Measurements from ENCODE around the gene TSPAN10. TPM values are rescaled to one million over a fixed set of nuclear protein-coding genes. Genes with fewer than 3 reads are reported as not detected.

TSPAN10 gene
- total RNA-seq, 3 donors from 2014 or later, result 0.27 to 0.47 (median 0.41) TPM

- intact Hi-C loops (cut with DNase I, micrococcal nuclease), result no loop called here
- Histone ChIP-seq H3K36me3 (ENCODE audit: low read depth) (peaks cover 37% of the 10 kb centered on the region), H3K4me1 (ENCODE audit: low read depth) (peaks cover under 1% of the 10 kb centered on the region), H3K9me3 (no peaks in the 10 kb centered on the region), H3K4me3 (no peak overlapping the region)
- no peak for ATAC-seq
- TF ChIP-seq CTCF (IDR thresholded peaks at IDR 0.05), result no peak
- DNase-seq, result no peak
Measured at GRCh38 chr17:81690549-81690948, 53.6 kb downstream of the TSPAN10 start.

DNA sequence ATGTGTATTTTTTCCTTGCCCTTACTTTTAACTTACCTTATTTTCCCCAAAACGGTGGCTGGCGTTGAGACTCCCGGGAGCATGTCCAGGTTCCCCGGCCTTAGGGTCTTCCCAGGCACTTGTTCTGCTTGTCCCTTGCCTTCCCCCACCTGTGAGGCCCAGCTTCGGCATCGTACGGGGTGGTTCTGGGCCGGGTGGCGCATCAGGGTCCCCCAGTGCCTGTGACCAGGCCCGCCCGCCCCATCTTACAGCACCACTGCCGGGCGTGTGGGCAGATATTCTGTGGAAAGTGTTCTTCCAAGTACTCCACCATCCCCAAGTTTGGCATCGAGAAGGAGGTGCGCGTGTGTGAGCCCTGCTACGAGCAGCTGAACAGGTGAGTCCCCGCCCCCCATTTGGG is 54.2 kb downstream of the TSPAN10 start:
- no peak for ATAC-seq
- no peak for TF ChIP-seq CTCF (IDR thresholded peaks at IDR 0.05)
- intact Hi-C loops (cut with DNase I, micrococcal nuclease), result no loop called here
- Histone ChIP-seq H3K36me3 (ENCODE audit: low read depth) (peaks cover 38% of the 10 kb centered on the region), H3K4me1 (ENCODE audit: low read depth) (no peaks in the 10 kb centered on the region), H3K4me3 (no peak overlapping the region), H3K9me3 (no peaks in the 10 kb centered on the region)
- no peak for DNase-seq

GRCh38 chr17:81691608-81692007 is 54.6 kb downstream of the TSPAN10 start:
- no peaks in the 10 kb centered on the region for H3K9me3 ChIP-seq
- intact Hi-C loops (cut with DNase I, micrococcal nuclease), result no loop called here
- H3K36me3 ChIP-seq (ENCODE audit: low read depth), result peaks cover 39% of the 10 kb centered on the region
- DNase-seq, result no peak
- ATAC-seq, result no peak
- TF ChIP-seq CTCF (IDR thresholded peaks at IDR 0.05), result no peak
- no peak overlapping the region for H3K4me3 ChIP-seq
- H3K4me1 ChIP-seq (ENCODE audit: low read depth), result no peaks in the 10 kb centered on the region

DNA sequence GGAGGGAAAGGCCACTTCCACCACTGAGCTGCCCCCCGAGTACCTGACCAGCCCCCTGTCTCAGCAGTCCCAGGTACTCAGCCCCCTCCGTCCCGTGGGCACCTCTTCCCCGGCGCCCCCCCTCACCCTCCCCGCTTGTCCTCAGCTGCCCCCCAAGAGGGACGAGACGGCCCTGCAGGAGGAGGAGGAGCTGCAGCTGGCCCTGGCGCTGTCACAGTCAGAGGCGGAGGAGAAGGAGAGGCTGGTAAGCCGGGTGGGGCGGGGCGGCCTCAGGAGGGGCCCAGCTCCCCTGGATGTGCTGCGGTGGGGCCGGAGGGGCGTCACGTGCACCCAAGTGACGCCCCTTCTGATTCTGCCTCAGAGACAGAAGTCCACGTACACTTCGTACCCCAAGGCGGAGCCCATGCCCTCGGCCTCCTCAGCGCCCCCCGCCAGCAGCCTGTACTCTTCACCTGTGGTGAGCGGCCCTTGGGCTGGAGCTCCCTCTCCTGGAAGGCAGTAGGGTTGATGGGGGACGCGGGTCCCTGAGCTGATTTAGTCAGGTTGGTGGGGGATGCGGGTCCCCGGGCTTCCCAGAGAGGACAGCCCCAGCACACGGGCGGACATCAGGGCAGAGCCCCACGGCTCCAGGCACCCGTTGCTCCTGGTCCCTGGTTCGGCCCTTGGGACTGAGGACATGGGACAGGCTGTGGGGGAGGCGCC is 56.7 kb downstream of the TSPAN10 start:
- intact Hi-C loops (cut with DNase I, micrococcal nuclease), result no loop called here
- no peak for TF ChIP-seq CTCF (IDR thresholded peaks at IDR 0.05)
- ATAC-seq (no peak), DNase-seq (no peak)
- Histone ChIP-seq H3K4me3 (no peak overlapping the region), H3K4me1 (ENCODE audit: low read depth) (no peaks in the 10 kb centered on the region), H3K9me3 (no peaks in the 10 kb centered on the region), H3K36me3 (ENCODE audit: low read depth) (peaks cover 32% of the 10 kb centered on the region)

DNA sequence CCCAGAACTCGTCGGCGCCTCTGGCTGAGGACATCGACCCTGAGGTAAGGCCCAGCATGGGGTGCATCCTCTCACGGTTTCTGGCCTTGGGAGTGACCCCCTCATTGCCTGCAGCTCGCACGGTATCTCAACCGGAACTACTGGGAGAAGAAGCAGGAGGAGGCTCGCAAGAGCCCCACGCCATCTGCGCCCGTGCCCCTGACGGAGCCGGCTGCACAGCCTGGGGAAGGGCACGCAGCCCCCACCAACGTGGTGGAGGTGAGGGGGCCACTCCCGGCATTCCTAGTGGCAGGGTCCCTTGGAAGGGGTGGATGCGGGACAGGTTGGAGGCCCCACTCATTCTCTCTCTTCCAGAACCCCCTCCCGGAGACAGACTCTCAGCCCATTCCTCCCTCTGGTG is 57.8 kb downstream of the TSPAN10 start:
- H3K36me3 ChIP-seq (ENCODE audit: low read depth), result peaks cover 31% of the 10 kb centered on the region
- DNase-seq, result no peak
- intact Hi-C loops (cut with DNase I, micrococcal nuclease), result no loop called here
- no peaks in the 10 kb centered on the region for H3K4me1 ChIP-seq (ENCODE audit: low read depth)
- no peak for TF ChIP-seq CTCF (IDR thresholded peaks at IDR 0.05)
- no peak for ATAC-seq
- no peaks in the 10 kb centered on the region for H3K9me3 ChIP-seq
- H3K4me3 ChIP-seq, result no peak overlapping the region

DNA sequence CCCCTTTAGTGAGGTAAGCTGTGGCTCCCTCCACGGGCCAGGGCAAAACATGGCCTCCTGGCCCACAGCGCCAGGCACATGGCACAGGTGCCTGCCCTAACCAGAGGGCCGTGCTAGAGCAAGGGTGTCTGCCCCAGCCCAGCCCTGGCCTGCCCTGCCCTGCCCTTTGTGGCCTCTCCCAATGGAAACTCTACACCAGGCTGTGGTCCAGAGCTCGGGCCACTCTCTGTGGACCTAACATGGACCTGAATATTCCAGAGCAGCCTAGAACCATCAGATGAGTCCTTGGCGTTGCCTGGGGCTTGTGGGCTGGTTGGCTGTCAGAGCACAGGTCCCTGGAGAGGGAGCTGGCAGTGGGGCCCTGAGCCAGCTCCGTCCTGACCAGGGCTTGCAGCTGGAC is 58.2 kb downstream of the TSPAN10 start:
- intact Hi-C loops (cut with DNase I, micrococcal nuclease), result no loop called here
- H3K36me3 ChIP-seq (ENCODE audit: low read depth), result peaks cover 31% of the 10 kb centered on the region
- TF ChIP-seq CTCF (IDR thresholded peaks at IDR 0.05), result no peak
- no peak overlapping the region for H3K4me3 ChIP-seq
- no peaks in the 10 kb centered on the region for H3K9me3 ChIP-seq
- DNase-seq (no peak), ATAC-seq (peak; percentile 9)
- no peaks in the 10 kb centered on the region for H3K4me1 ChIP-seq (ENCODE audit: low read depth)
